ENCODE measurements around the gene ROPN1L. TPM values are rescaled to one million over a fixed set of nuclear protein-coding genes. Genes with fewer than 3 reads are reported as not detected.

Gene ROPN1L
- total and polyA plus RNA-seq, 2 of the 4 experiments (the other 2 are of a cell fraction), result 0.34 to 0.36 TPM

GRCh38 chr5:10456583-10457420 lies 15.1 kb downstream of the ROPN1L start:
- peaks cover 31% of the 10 kb centered on the region for H3K4me1 ChIP-seq (ENCODE audit: control insufficient read depth, insufficient read depth, low read length)
- no TSS peak for BruUV-seq (replicated peaks)
- no peaks in the 10 kb centered on the region for H3K27me3 ChIP-seq (ENCODE audit: control insufficient read depth, insufficient read depth, low read length)
- peak overlapping the region; percentile 68 for H2AFZ ChIP-seq (replicated peaks; ENCODE audit: low read length, poor library complexity)
- H2AK9ac ChIP-seq (replicated peaks; ENCODE audit: low read depth, low read length, poor library complexity), result peak overlapping the region; percentile 79
- H3K18ac ChIP-seq (ENCODE audit: low read depth, low read length), result no peak overlapping the region; the same call in 1 of the 2 replicates
- ATAC-seq (ENCODE audit: low read depth), result peak; percentile 21
- H4K8ac ChIP-seq (ENCODE audit: low read depth in 2 of 2, low read length in 2 of 2), result peak overlapping the region in 1 of 2 experiments; percentile 64; a peak in 2 of 4 replicates
- H3K4ac ChIP-seq (ENCODE audit: low read depth, low read length), result peak overlapping the region; percentile 80
- H4K91ac ChIP-seq (ENCODE audit: insufficient read depth, low read depth, low read length), result peak overlapping the region; percentile 20
- 92% methylated on average over 2 of the region's 26 CpGs; no CpG with 5 or more reads in 1 of the 2 experiments for WGBS, 2 experiments (ENCODE audit: extremely low coverage in 2 of 2, insufficient read length in 1 of 2)
- in situ Hi-C loops (cut with MboI; ENCODE audit: low sequenced_read_pairs) (loop anchor here (10.0 to 25.0 kb wide), 3 partner anchors 105 to 728 kb away; partner anchors contain the start of gene ANKRD33B), dilution Hi-C loops (cut with HindIII; ENCODE audit: low sequenced_read_pairs, unreplicated experiment) (no loop called here), intact Hi-C loops (cut with micrococcal nuclease) (loop anchor here (10.0 kb wide), 1 partner anchor 1038 kb away; no protein-coding TSS in a partner anchor)
- ChIA-PET POLR2A (ENCODE audit: unreplicated experiment) (no interaction called here), CTCF (no interaction called here)
- H3K27ac ChIP-seq (ENCODE audit: insufficient read depth, low read length), result 0 out of 2 replicates have a peak overlapping the region, but pooled peaks have one; percentile 5
- peak overlapping the region; percentile 68 for H3K23ac ChIP-seq (ENCODE audit: low read depth, low read length)
- H3K9me1 ChIP-seq (ENCODE audit: insufficient read depth, low read length), result peaks cover 37% of the 10 kb centered on the region
- H3K4me3 ChIP-seq (ENCODE audit: insufficient read depth, low read depth, low read length), result no peak overlapping the region
- H3K4me2 ChIP-seq (ENCODE audit: low read depth, low read length), result no peak overlapping the region
- peak overlapping the region; percentile 4; the same call in 1 of the 2 replicates for H3K56ac ChIP-seq (ENCODE audit: extremely low read depth, insufficient read depth, low read length)
- no peaks in the 10 kb centered on the region; a peak in 1 of 4 replicates for H3K79me1 ChIP-seq (ENCODE audit: low read depth in 1 of 2, low read length in 2 of 2)
- peak overlapping the region; percentile 69 for H2BK120ac ChIP-seq (ENCODE audit: low read depth, low read length)
- H2BK5ac ChIP-seq (ENCODE audit: low read depth, low read length, poor library complexity, severe bottlenecking), result peak overlapping the region; percentile 41
- peak overlapping the region; percentile 79; the same call in 1 of the 2 replicates for H2AK5ac ChIP-seq (ENCODE audit: low read depth, low read length)
- H3K14ac ChIP-seq (replicated peaks; ENCODE audit: low read depth, low read length), result peak overlapping the region; percentile 84
- H2BK20ac ChIP-seq (ENCODE audit: low read depth, low read length), result peak overlapping the region; percentile 63
- no peaks in the 10 kb centered on the region for H3K36me3 ChIP-seq (ENCODE audit: control insufficient read depth, insufficient read depth, low read length)
- no peaks in the 10 kb centered on the region for H3K9me3 ChIP-seq (ENCODE audit: control insufficient read depth, insufficient read depth, low read length)
- H4K20me1 ChIP-seq (ENCODE audit: insufficient read depth, low read length), result no peaks in the 10 kb centered on the region
- 0 out of 2 replicates have a peak overlapping the region, but pooled peaks have one; percentile 1 for H4K5ac ChIP-seq (ENCODE audit: low read depth, low read length)
- H2BK15ac ChIP-seq (ENCODE audit: low read depth, low read length), result peak overlapping the region; percentile 13; the same call in 1 of the 3 replicates
- no peak overlapping the region for H3K9ac ChIP-seq (ENCODE audit: low read depth, low read length)
- DNase-seq, result peak; percentile 82
- TF ChIP-seq CEBPB (IDR thresholded peaks at IDR 0.05; ENCODE audit: low read depth, low read length), result peak; percentile 95
- 0 out of 2 replicates have a peak, but pooled peaks have one; percentile 23 for TF ChIP-seq MAFK (IDR thresholded peaks at IDR 0.05; ENCODE audit: low read depth, low read length)
- no peak for TF ChIP-seq ELK1 (IDR thresholded peaks at IDR 0.05; ENCODE audit: borderline replicate concordance, low read depth, low read length)
- TF ChIP-seq MXI1 (IDR thresholded peaks at IDR 0.05; ENCODE audit: borderline replicate concordance, low read depth, low read length), result peak; percentile 36; the same call in 1 of the 2 replicates
- TF ChIP-seq, protein P1, sequence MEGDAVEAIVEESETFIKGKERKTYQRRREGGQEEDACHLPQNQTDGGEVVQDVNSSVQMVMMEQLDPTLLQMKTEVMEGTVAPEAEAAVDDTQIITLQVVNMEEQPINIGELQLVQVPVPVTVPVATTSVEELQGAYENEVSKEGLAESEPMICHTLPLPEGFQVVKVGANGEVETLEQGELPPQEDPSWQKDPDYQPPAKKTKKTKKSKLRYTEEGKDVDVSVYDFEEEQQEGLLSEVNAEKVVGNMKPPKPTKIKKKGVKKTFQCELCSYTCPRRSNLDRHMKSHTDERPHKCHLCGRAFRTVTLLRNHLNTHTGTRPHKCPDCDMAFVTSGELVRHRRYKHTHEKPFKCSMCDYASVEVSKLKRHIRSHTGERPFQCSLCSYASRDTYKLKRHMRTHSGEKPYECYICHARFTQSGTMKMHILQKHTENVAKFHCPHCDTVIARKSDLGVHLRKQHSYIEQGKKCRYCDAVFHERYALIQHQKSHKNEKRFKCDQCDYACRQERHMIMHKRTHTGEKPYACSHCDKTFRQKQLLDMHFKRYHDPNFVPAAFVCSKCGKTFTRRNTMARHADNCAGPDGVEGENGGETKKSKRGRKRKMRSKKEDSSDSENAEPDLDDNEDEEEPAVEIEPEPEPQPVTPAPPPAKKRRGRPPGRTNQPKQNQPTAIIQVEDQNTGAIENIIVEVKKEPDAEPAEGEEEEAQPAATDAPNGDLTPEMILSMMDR (conservative IDR thresholded peaks at IDR 0.05; ENCODE audit: low read depth, low read length), result 0 out of 2 replicates have a peak, but pooled peaks have one; percentile 20
- no peak for TF ChIP-seq RCOR1 (IDR thresholded peaks at IDR 0.05; ENCODE audit: insufficient replicate concordance, low read length)
- TF ChIP-seq RAD21 (IDR thresholded peaks at IDR 0.05; ENCODE audit: low read length), result 0 out of 2 replicates have a peak, but pooled peaks have one; percentile 0
- TF ChIP-seq POLR2A (IDR thresholded peaks at IDR 0.05; ENCODE audit: low read depth, low read length), result no peak
- TF ChIP-seq, protein P2, sequence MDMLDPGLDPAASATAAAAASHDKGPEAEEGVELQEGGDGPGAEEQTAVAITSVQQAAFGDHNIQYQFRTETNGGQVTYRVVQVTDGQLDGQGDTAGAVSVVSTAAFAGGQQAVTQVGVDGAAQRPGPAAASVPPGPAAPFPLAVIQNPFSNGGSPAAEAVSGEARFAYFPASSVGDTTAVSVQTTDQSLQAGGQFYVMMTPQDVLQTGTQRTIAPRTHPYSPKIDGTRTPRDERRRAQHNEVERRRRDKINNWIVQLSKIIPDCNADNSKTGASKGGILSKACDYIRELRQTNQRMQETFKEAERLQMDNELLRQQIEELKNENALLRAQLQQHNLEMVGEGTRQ (IDR thresholded peaks at IDR 0.05; ENCODE audit: low read depth, low read length), result peak; percentile 43
- TF ChIP-seq CHD1 (IDR thresholded peaks at IDR 0.05; ENCODE audit: low read depth, low read length), result no peak
- TF ChIP-seq NFE2L2 (IDR thresholded peaks at IDR 0.05; ENCODE audit: low read depth, low read length), result no peak
- no peak for TF ChIP-seq BHLHE40 (IDR thresholded peaks at IDR 0.05; ENCODE audit: low read depth, low read length)
- TF ChIP-seq MAZ (IDR thresholded peaks at IDR 0.05; ENCODE audit: borderline replicate concordance, low read depth, low read length), result no peak
